WTC11 (cell line): ENCODE measurements around the gene NINL. TPM values are rescaled to one million over a fixed set of nuclear protein-coding genes. Genes with fewer than 3 reads are reported as not detected.

ENCODE experiments used
- ATAC-seq: fragments of 200-7000 bp; cut with Tn5 transposase; 2 replicates; pipeline ENCODE4 v1.10.0; 2021; ENCODE audit warnings: mild to moderate bottlenecking, moderate library complexity
- CTCF ChIA-PET: fragments of 300-600 bp; sonication (Branson Sonifier 250); formaldehyde crosslinking; loops from one replicate; lab custom pipeline; 2021; ENCODE audit warnings: antibody characterized with exemption; lab: Charles Lee
- POLR2A ChIA-PET: fragments of 350-600 bp; sonication (Branson Sonifier 250); formaldehyde crosslinking; loops from one replicate; lab custom pipeline; 2021; ENCODE audit warnings: antibody characterized with exemption; lab: Charles Lee
- DNase-seq: peaks from one replicate; pipeline ENCODE4 v3.0.0; 2021; ENCODE audit warnings: low spot score
- H3K27ac Mint-ChIP-seq: 2 replicates; pipeline ENCODE4 v1.8.0; 2021; ENCODE audit warnings: mixed read lengths
- H3K27me3 Mint-ChIP-seq: 2 replicates; pipeline ENCODE4 v1.8.0; 2021; ENCODE audit warnings: low read depth, mild to moderate bottlenecking, moderate library complexity, mixed read lengths
- H3K36me3 Mint-ChIP-seq: 2 replicates; pipeline ENCODE4 v1.8.0; 2021; ENCODE audit warnings: mixed read lengths
- H3K4me1 Mint-ChIP-seq: 2 replicates; pipeline ENCODE4 v1.8.0; 2022; ENCODE audit warnings: mixed read lengths
- H3K4me3 Mint-ChIP-seq: 2 replicates; pipeline ENCODE4 v1.8.0; 2021; ENCODE audit warnings: mild to moderate bottlenecking, moderate library complexity, mixed read lengths
- H3K9me3 Mint-ChIP-seq: 2 replicates; pipeline ENCODE4 v1.8.0; 2021; ENCODE audit warnings: mixed read lengths
- ATF2 ChIP-seq: sonication (generic); formaldehyde crosslinking; IDR thresholded peaks from 2 replicates; pipeline ENCODE4 v1.8.1; 2022; ENCODE audit warnings: low read depth, missing genetic modification reagents, borderline replicate concordance
- CREB1 ChIP-seq: sonication (generic); formaldehyde crosslinking; IDR thresholded peaks from 2 replicates; pipeline ENCODE4 v1.8.0; 2023; ENCODE audit warnings: mild to moderate bottlenecking, missing genetic modification reagents
- CTCF ChIP-seq: fragments of 200-600 bp; IDR thresholded peaks from 2 replicates; pipeline ENCODE4 v1.8.0; 2022; ENCODE audit warnings: antibody characterized with exemption
- EMX1 ChIP-seq: fragments of 250-450 bp; sonication (Bioruptor Pico); IDR thresholded peaks from 2 replicates; pipeline ENCODE4 v1.8.0; 2021; ENCODE audit warnings: mild to moderate bottlenecking
- GABPB1 ChIP-seq: sonication (generic); formaldehyde crosslinking; IDR thresholded peaks from 2 replicates; pipeline ENCODE4 v1.8.1; 2023; ENCODE audit warnings: mild to moderate bottlenecking, missing genetic modification reagents
- IRF1 ChIP-seq: sonication (generic); formaldehyde crosslinking; IDR thresholded peaks from 2 replicates; pipeline ENCODE4 v1.8.0; 2023; ENCODE audit warnings: missing genetic modification reagents
- MAX ChIP-seq: sonication (generic); formaldehyde crosslinking; IDR thresholded peaks from 2 replicates; pipeline ENCODE4 v1.8.0; 2022; ENCODE audit warnings: mild to moderate bottlenecking, missing genetic modification reagents
- MXD4 ChIP-seq: fragments of 250-450 bp; sonication (Bioruptor Pico); IDR thresholded peaks from 2 replicates; pipeline ENCODE4 v1.8.0; 2021; ENCODE audit warnings: mild to moderate bottlenecking, moderate library complexity, borderline replicate concordance
- NFE2L1 ChIP-seq: sonication (generic); formaldehyde crosslinking; IDR thresholded peaks from 2 replicates; pipeline ENCODE4 v1.8.1; 2023; ENCODE audit warnings: missing genetic modification reagents
- NR3C1 ChIP-seq: sonication (generic); formaldehyde crosslinking; conservative IDR thresholded peaks from 2 replicates; pipeline ENCODE4 v1.8.1; 2023; ENCODE audit warnings: low read depth, mild to moderate bottlenecking, missing genetic modification reagents
- PREB ChIP-seq: sonication (generic); formaldehyde crosslinking; IDR thresholded peaks from 2 replicates; pipeline ENCODE4 v1.8.1; 2022; ENCODE audit warnings: mild to moderate bottlenecking, missing genetic modification reagents, moderate library complexity, borderline replicate concordance
- SMAD4 ChIP-seq: sonication (generic); formaldehyde crosslinking; IDR thresholded peaks from 2 replicates; pipeline ENCODE4 v1.8.0; 2022; ENCODE audit warnings: mild to moderate bottlenecking, missing genetic modification reagents
- SP1 ChIP-seq: sonication (generic); formaldehyde crosslinking; conservative IDR thresholded peaks from 2 replicates; pipeline ENCODE4 v1.8.1; 2022; ENCODE audit warnings: missing genetic modification reagents
- STAT6 ChIP-seq: sonication (generic); formaldehyde crosslinking; conservative IDR thresholded peaks from 2 replicates; pipeline ENCODE4 v1.8.1; 2023; ENCODE audit warnings: mild to moderate bottlenecking, low read depth, missing genetic modification reagents, moderate library complexity
- TCF7 ChIP-seq: sonication (generic); formaldehyde crosslinking; IDR thresholded peaks from 2 replicates; pipeline ENCODE4 v1.8.0; 2022; ENCODE audit warnings: mild to moderate bottlenecking, low read depth, missing genetic modification reagents, moderate library complexity
- TEAD1 ChIP-seq: sonication (generic); formaldehyde crosslinking; IDR thresholded peaks from 2 replicates; pipeline ENCODE4 v1.8.0; 2022; ENCODE audit warnings: mild to moderate bottlenecking, missing genetic modification reagents
- ZNF121 ChIP-seq: sonication (generic); formaldehyde crosslinking; IDR thresholded peaks from 2 replicates; pipeline ENCODE4 v1.8.0; 2023; ENCODE audit warnings: missing genetic modification reagents
- ZNF219 ChIP-seq: sonication (generic); formaldehyde crosslinking; IDR thresholded peaks from 2 replicates; pipeline ENCODE4 v1.8.0; 2023; ENCODE audit warnings: missing genetic modification reagents, mild to moderate bottlenecking, borderline replicate concordance
- ZNF232 ChIP-seq: sonication (generic); formaldehyde crosslinking; IDR thresholded peaks from 2 replicates; pipeline ENCODE4 v1.8.0; 2022; ENCODE audit warnings: mild to moderate bottlenecking, missing genetic modification reagents
- ZNF281 ChIP-seq: sonication (generic); formaldehyde crosslinking; IDR thresholded peaks from 2 replicates; pipeline ENCODE4 v1.8.0; 2023; ENCODE audit warnings: mild to moderate bottlenecking, missing genetic modification reagents
- ZSCAN18 ChIP-seq: fragments of 250-450 bp; sonication (Bioruptor Pico); IDR thresholded peaks from 2 replicates; pipeline ENCODE4 v2.1.2; 2022; ENCODE audit warnings: mild to moderate bottlenecking, moderate library complexity
- total RNA-seq: library from RNA; stranded (reverse); gene quantifications from 3 replicates; pipeline ENCODE4 v1.2.3, GENCODE V29; 2021

NINL gene
- total RNA-seq, 1 experiment from 2014 or later, result 36.0 TPM

- Mint-ChIP-seq H3K27ac (peak overlapping the region; percentile 65; the same call in 1 of the 2 replicates), H3K27me3 (peaks cover 46% of the 10 kb centered on the region), H3K4me3 (peak overlapping the region; percentile 77), H3K9me3 (peaks cover 22% of the 10 kb centered on the region), H3K4me1 (peaks cover 27% of the 10 kb centered on the region), H3K36me3 (peaks cover 9% of the 10 kb centered on the region)
- TF ChIP-seq ZNF121 (CRISPR knock-in tag) (peak; percentile 82), MXD4 (CRISPR knock-in tag) (no peak), NR3C1 (no peak), IRF1 (0 out of 2 replicates have a peak, but pooled peaks have one; percentile 85), EMX1 (peak; percentile 32; the same call in 1 of the 2 replicates), MAX (CRISPR knock-in tag) (peak; percentile 33), PREB (0 out of 2 replicates have a peak, but pooled peaks have one; percentile 2), SMAD4 (CRISPR knock-in tag) (0 out of 2 replicates have a peak, but pooled peaks have one; percentile 36), ZSCAN18 (no peak), ZNF232 (CRISPR knock-in tag) (no peak; the same call in 1 of the 2 replicates)
- ATAC-seq (no peak), DNase-seq (no peak)
- POLR2A ChIA-PET, result no interaction called here
- CTCF ChIA-PET, result no interaction called here
Measured at GRCh38 chr20:25624500-25624939, 39.2 kb upstream of the NINL start.

GRCh38 chr20:25623736-25624499, 38.6 kb upstream of the NINL start, which contains the start of gene NANP:
Gene NANP, minus strand, starts transcription at chr20:25624014. Its CDS starts 66 bp downstream, at chr20:25623948.
- ChIA-PET POLR2A (no interaction called here), CTCF (no interaction called here)
- Mint-ChIP-seq H3K27me3 (peaks cover 46% of the 10 kb centered on the region), H3K9me3 (peaks cover 18% of the 10 kb centered on the region), H3K4me3 (peak within 1 kb of the TSS; percentile 77), H3K4me1 (peaks cover 31% of the 10 kb centered on the region), H3K36me3 (peaks cover 9% of the 10 kb centered on the region), H3K27ac (peak within 1 kb of the TSS; percentile 65)
- DNase-seq (peak; percentile 90), ATAC-seq (peak; percentile 82)
- TF ChIP-seq ZNF219 (CRISPR knock-in tag) (no peak; the same call in 1 of the 2 replicates), ZNF281 (CRISPR knock-in tag) (peak; percentile 75), CREB1 (no peak), ZNF232 (CRISPR knock-in tag) (peak; percentile 87; the same call in 1 of the 2 replicates), SP1 (CRISPR knock-in tag) (0 out of 2 replicates have a peak, but pooled peaks have one; percentile 51), TCF7 (0 out of 2 replicates have a peak, but pooled peaks have one; percentile 71), CTCF (no peak), GABPB1 (peak; percentile 60), TEAD1 (CRISPR knock-in tag) (peak; percentile 80), ATF2 (CRISPR knock-in tag) (no peak), STAT6 (CRISPR knock-in tag) (0 out of 2 replicates have a peak, but pooled peaks have one; percentile 42), NFE2L1 (CRISPR knock-in tag) (peak; percentile 77; the same call in 1 of the 2 replicates)
